ENCODE results near the gene ST6GALNAC2. TPM values are rescaled to one million over a fixed set of nuclear protein-coding genes. Genes with fewer than 3 reads are reported as not detected.

The ST6GALNAC2 gene
- total and polyA plus RNA-seq, 7 experiments from 2014 or later, result 0.48 to 7.5 (median 0.58) TPM; not detected in 4

- H3K4me1 Mint-ChIP-seq, result peaks cover 14 to 37% (median 26%) of the 10 kb centered on the region in 7 donors
- DNase-seq (no peak), ATAC-seq (no peak)
- no peaks in the 10 kb centered on the region for H3K9me3 Mint-ChIP-seq
- Histone ChIP-seq H3K4me3 (ENCODE audit: low read length) (no peak overlapping the region), H3K36me3 (ENCODE audit: control insufficient read depth in 2 of 3, insufficient read depth in 3 of 3, low read length in 3 of 3) (no peaks in the 10 kb centered on the region), H3K27ac (ENCODE audit: low read depth, low read length) (no peak overlapping the region), H3K27me3 (ENCODE audit: control insufficient read depth in 2 of 2, insufficient read depth in 2 of 2, low read length in 2 of 2) (no peaks in the 10 kb centered on the region), H3K9me3 (ENCODE audit: control insufficient read depth in 2 of 3, low read length in 3 of 3) (no peaks in the 10 kb centered on the region), H3K4me1 (ENCODE audit: control insufficient read depth in 2 of 2, insufficient read depth in 2 of 2, low read length in 2 of 2) (peaks cover 3 to 7% of the 10 kb centered on the region in 2 donors)
- intact Hi-C loops (cut with micrococcal nuclease), result no loop called here
- peak overlapping the region in 1 of 9 donors; percentile 41 for H3K27ac Mint-ChIP-seq
- no peaks in the 10 kb centered on the region for H3K27me3 Mint-ChIP-seq
- ChIA-PET POLR2A (interaction anchor here (0.8 kb wide), 1 partner anchor 46 kb away, joined by 4 read pairs; no protein-coding TSS in a partner anchor), CTCF (no interaction called here)
- peaks cover 0 to 5% (median 0%) of the 10 kb centered on the region in 5 donors for H3K36me3 Mint-ChIP-seq
- no peak overlapping the region for H3K4me3 Mint-ChIP-seq
Measured at GRCh38 chr17:76553178-76553908, 32.3 kb downstream of the ST6GALNAC2 start.

DNA sequence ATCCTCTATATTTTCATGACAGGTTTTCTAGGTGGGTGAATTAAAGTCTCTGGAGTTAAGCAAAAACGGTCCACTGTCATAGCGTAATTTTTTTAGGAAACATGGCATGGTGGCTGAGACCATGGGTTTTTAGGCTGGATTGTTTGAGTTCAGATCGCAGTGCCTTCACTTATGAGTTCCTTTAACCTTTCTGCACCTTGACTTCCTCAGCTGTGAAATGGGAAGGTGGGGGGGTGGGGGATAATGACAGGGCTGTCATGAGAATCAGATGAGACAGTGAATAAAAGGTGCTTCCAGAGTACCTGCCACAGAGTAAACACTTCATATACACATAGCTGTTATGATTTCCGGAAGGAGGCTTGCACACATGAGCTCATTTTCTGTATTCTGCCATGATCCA is 34.0 kb downstream of the ST6GALNAC2 start:
- H3K4me3 Mint-ChIP-seq, result no peak overlapping the region
- H3K36me3 Mint-ChIP-seq, result peaks cover 0 to 2% (median 0%) of the 10 kb centered on the region in 5 donors
- H3K9me3 Mint-ChIP-seq, result no peaks in the 10 kb centered on the region
- ChIA-PET POLR2A (interaction anchor here (0.6 to 1.5 kb wide), 3 partner anchors 16 to 133 kb away, joined by 3 to 5 read pairs (median 3); no protein-coding TSS in a partner anchor), CTCF (interaction anchor here (0.8 to 1.8 kb wide), 3 partner anchors 20 to 85 kb away, joined by 3 to 11 read pairs (median 3); partner anchors contain the start of gene AANAT)
- no peaks in the 10 kb centered on the region for H3K36me3 ChIP-seq (ENCODE audit: control insufficient read depth in 2 of 3, insufficient read depth in 3 of 3, low read length in 3 of 3)
- H3K4me1 ChIP-seq (ENCODE audit: control insufficient read depth in 2 of 2, insufficient read depth in 2 of 2, low read length in 2 of 2), result peaks cover 0 to 3% of the 10 kb centered on the region in 2 donors
- no peak for ATAC-seq
- no peaks in the 10 kb centered on the region for H3K27me3 ChIP-seq (ENCODE audit: control insufficient read depth in 2 of 2, insufficient read depth in 2 of 2, low read length in 2 of 2)
- no peak overlapping the region for H3K27ac ChIP-seq (ENCODE audit: low read depth, low read length)
- H3K4me1 Mint-ChIP-seq, result peaks cover 10 to 22% (median 15%) of the 10 kb centered on the region in 7 donors
- DNase-seq, result no peak
- H3K4me3 ChIP-seq (ENCODE audit: low read length), result no peak overlapping the region
- H3K27ac Mint-ChIP-seq, result peak overlapping the region in 1 of 9 donors; percentile 67
- H3K27me3 Mint-ChIP-seq, result no peaks in the 10 kb centered on the region
- no peaks in the 10 kb centered on the region for H3K9me3 ChIP-seq (ENCODE audit: control insufficient read depth in 2 of 3, low read length in 3 of 3)
- intact Hi-C loops (cut with micrococcal nuclease), result no loop called here

GRCh38 chr17:76550712-76551615 is 34.7 kb downstream of the ST6GALNAC2 start:
- no peak for ATAC-seq
- no peak overlapping the region for H3K4me3 ChIP-seq (ENCODE audit: low read length)
- peak overlapping the region in 1 of 10 donors; percentile 73 for H3K4me3 Mint-ChIP-seq

GRCh38 chr17:76549539-76549938 is 36.1 kb downstream of the ST6GALNAC2 start:
- intact Hi-C loops (cut with micrococcal nuclease), result no loop called here
- no peak overlapping the region for H3K27ac Mint-ChIP-seq

More at GRCh38 chr17:76550712-76551615, 34.7 kb downstream of the ST6GALNAC2 start:
- no peaks in the 10 kb centered on the region for H3K27me3 Mint-ChIP-seq
- ChIA-PET CTCF (interaction anchor here (0.8 to 1.8 kb wide), 3 partner anchors 21 to 84 kb away, joined by 3 to 11 read pairs (median 3); partner anchors contain the start of gene AANAT), POLR2A (interaction anchor here (0.9 to 1.5 kb wide), 3 partner anchors 11 to 36 kb away, joined by 3 read pairs; no protein-coding TSS in a partner anchor)
- H3K36me3 ChIP-seq (ENCODE audit: control insufficient read depth in 2 of 3, insufficient read depth in 3 of 3, low read length in 3 of 3), result no peaks in the 10 kb centered on the region
- no peaks in the 10 kb centered on the region for H3K4me1 ChIP-seq (ENCODE audit: control insufficient read depth in 2 of 2, insufficient read depth in 2 of 2, low read length in 2 of 2)
- H3K9me3 Mint-ChIP-seq, result no peaks in the 10 kb centered on the region
- H3K9me3 ChIP-seq (ENCODE audit: control insufficient read depth in 2 of 3, low read length in 3 of 3), result no peaks in the 10 kb centered on the region
- peak overlapping the region in 1 of 9 donors; percentile 10 for H3K27ac Mint-ChIP-seq
- H3K27me3 ChIP-seq (ENCODE audit: control insufficient read depth in 2 of 2, insufficient read depth in 2 of 2, low read length in 2 of 2), result no peaks in the 10 kb centered on the region
- H3K4me1 Mint-ChIP-seq, result peaks cover 6 to 17% (median 13%) of the 10 kb centered on the region in 7 donors
- no peak overlapping the region for H3K27ac ChIP-seq (ENCODE audit: low read depth, low read length)
- no peak for DNase-seq
- H3K36me3 Mint-ChIP-seq, result peaks cover 0 to 2% (median 0%) of the 10 kb centered on the region in 5 donors
- intact Hi-C loops (cut with micrococcal nuclease), result no loop called here

GRCh38 chr17:76549215-76549518 is 36.5 kb downstream of the ST6GALNAC2 start:
- DNase-seq (no peak), ATAC-seq (no peak)
- POLR2A ChIA-PET, result interaction anchor here (0.8 to 1.0 kb wide), 2 partner anchors 20 to 96 kb away, joined by 3 read pairs; partner anchors contain the start of gene UBE2O
- Mint-ChIP-seq H3K4me1 (peaks cover 0 to 12% (median 4%) of the 10 kb centered on the region in 7 donors), H3K4me3 (no peak overlapping the region), H3K27ac (no peak overlapping the region), H3K36me3 (no peaks in the 10 kb centered on the region), H3K9me3 (no peaks in the 10 kb centered on the region), H3K27me3 (peaks cover 0 to 6% (median 0%) of the 10 kb centered on the region in 5 donors)
- CTCF ChIA-PET, result interaction anchor here (1.3 to 1.7 kb wide), 2 partner anchors 9 to 26 kb away, joined by 4 to 6 read pairs; no protein-coding TSS in a partner anchor
- intact Hi-C loops (cut with micrococcal nuclease), result no loop called here
- H3K27me3 ChIP-seq (ENCODE audit: control insufficient read depth in 2 of 2, insufficient read depth in 2 of 2, low read length in 2 of 2), result no peaks in the 10 kb centered on the region
- H3K36me3 ChIP-seq (ENCODE audit: control insufficient read depth in 2 of 3, insufficient read depth in 3 of 3, low read length in 3 of 3), result no peaks in the 10 kb centered on the region
- H3K27ac ChIP-seq (ENCODE audit: low read depth, low read length), result no peak overlapping the region
- no peaks in the 10 kb centered on the region for H3K4me1 ChIP-seq (ENCODE audit: control insufficient read depth in 2 of 2, insufficient read depth in 2 of 2, low read length in 2 of 2)
- no peaks in the 10 kb centered on the region for H3K9me3 ChIP-seq (ENCODE audit: control insufficient read depth in 2 of 3, low read length in 3 of 3)
- H3K4me3 ChIP-seq (ENCODE audit: low read length), result no peak overlapping the region

More at GRCh38 chr17:76549539-76549938, 36.1 kb downstream of the ST6GALNAC2 start:
- Histone ChIP-seq H3K9me3 (ENCODE audit: control insufficient read depth in 2 of 3, low read length in 3 of 3) (no peaks in the 10 kb centered on the region), H3K27ac (ENCODE audit: low read depth, low read length) (no peak overlapping the region), H3K4me1 (ENCODE audit: control insufficient read depth in 2 of 2, insufficient read depth in 2 of 2, low read length in 2 of 2) (no peaks in the 10 kb centered on the region), H3K27me3 (ENCODE audit: control insufficient read depth in 2 of 2, insufficient read depth in 2 of 2, low read length in 2 of 2) (no peaks in the 10 kb centered on the region), H3K4me3 (ENCODE audit: low read length) (no peak overlapping the region), H3K36me3 (ENCODE audit: control insufficient read depth in 2 of 3, insufficient read depth in 3 of 3, low read length in 3 of 3) (no peaks in the 10 kb centered on the region)
- ChIA-PET CTCF (interaction anchor here (1.3 to 1.7 kb wide), 2 partner anchors 9 to 26 kb away, joined by 4 to 6 read pairs; no protein-coding TSS in a partner anchor), POLR2A (interaction anchor here (0.8 to 1.0 kb wide), 2 partner anchors 20 to 96 kb away, joined by 3 read pairs; partner anchors contain the start of gene UBE2O)
- ATAC-seq (no peak), DNase-seq (no peak)
- peaks cover 0 to 11% (median 6%) of the 10 kb centered on the region in 7 donors for H3K4me1 Mint-ChIP-seq
- no peaks in the 10 kb centered on the region for H3K36me3 Mint-ChIP-seq
- H3K4me3 Mint-ChIP-seq, result no peak overlapping the region
- peaks cover 0 to 3% (median 0%) of the 10 kb centered on the region in 5 donors for H3K27me3 Mint-ChIP-seq
- H3K9me3 Mint-ChIP-seq, result no peaks in the 10 kb centered on the region
